Aorta (tissue), 5 donors: Measurements from ENCODE around the gene TIAM1. TPM values are rescaled to one million over a fixed set of nuclear protein-coding genes. Genes with fewer than 3 reads are reported as not detected.

Experiments used
- ATAC-seq: fragments of 200-7000 bp; cut with Tn5 transposase; one replicate; pipeline ENCODE4 v1.9.1; 2022; ENCODE audit warnings: moderate library complexity; ENCODE audit not compliant: low FRiP score
- DNase-seq, 2 donors: peaks; one replicate each; pipeline ENCODE4 v3.0.0-alpha.2; 2020
- H3K27ac ChIP-seq, 2 donors: one replicate each; pipeline ENCODE4 v1.5.1; 2013; ENCODE audit warnings: low read length in 2 of 2, mild to moderate bottlenecking in 2 of 2, moderate library complexity in 2 of 2, control low read depth in 1 of 2, inconsistent platforms in 1 of 2, low read depth in 1 of 2
- H3K27me3 ChIP-seq, 2 donors: one replicate each; pipeline ENCODE4 v1.6.1; 2013; ENCODE audit warnings: control low read depth in 1 of 2, low read length in 1 of 2, mild to moderate bottlenecking in 1 of 2, moderate library complexity in 1 of 2; ENCODE audit not compliant: insufficient read depth in 2 of 2, control insufficient read depth in 1 of 2
- H3K36me3 ChIP-seq, 2 donors: one replicate each; pipeline ENCODE4 v1.6.1; 2013; ENCODE audit warnings: control low read depth in 1 of 2, low read length in 1 of 2, mild to moderate bottlenecking in 1 of 2; ENCODE audit not compliant: insufficient read depth in 2 of 2, control insufficient read depth in 1 of 2
- H3K4me1 ChIP-seq, 2 donors: one replicate each; pipeline ENCODE4 v1.6.1; 2013; ENCODE audit warnings: low read length in 2 of 2, control low read depth in 1 of 2, mild to moderate bottlenecking in 1 of 2, moderate library complexity in 1 of 2; ENCODE audit not compliant: insufficient read depth in 2 of 2, control insufficient read depth in 1 of 2
- H3K4me3 ChIP-seq, 2 donors: one replicate each; pipeline ENCODE4 v1.5.1; 2013; ENCODE audit warnings: low read length in 2 of 2, control low read depth in 1 of 2, mild to moderate bottlenecking in 1 of 2
- H3K9me3 ChIP-seq: one replicate; pipeline ENCODE4 v1.6.1; 2013; ENCODE audit warnings: mild to moderate bottlenecking, low read length; ENCODE audit not compliant: control insufficient read depth
- WGBS, 2 donors: extraction: QIAGEN DNeasy Blood & Tissue Kit; methylation state at CpG; one replicate each; pipeline ENCODE4 v1.1.7; 2013; 5-methylcytosine and 5-hydroxymethylcytosine counted together
- intact Hi-C, 2 donors: fragments of 100-400 bp; cut with DNase I; formaldehyde crosslinking; loops; one replicate each; pipeline versions ENCODE4 v1.14.2 to v1.15.0; 2022
- polyA plus RNA-seq, 2 donors: library from polyadenylated mRNA; stranded (reverse); fragments of 200-250 nt; gene quantifications; one replicate each; pipeline ENCODE4 v1.2.3, GENCODE V29; 2013
- total RNA-seq, 2 donors: library from RNA; stranded (reverse); fragmentation: NEBNext Ultra II Directional; extraction: Animal tissue kit (Norgen Biotek cat#: 25700); gene quantifications; one replicate each; pipeline ENCODE4 v1.2.1, GENCODE V29; 2021
- donor health status: healthy with polysubstance abuse.
- donor health status: Bipolar disorder and iron deficiency.
- donor health status: DM: no; HTN: no; CAD: no.
- donor health status: DM: no; HTN: no; CAD: no.
- donor health status: DM: yes; HTN: yes; CAD: no.

The TIAM1 gene
- total and polyA plus RNA-seq, 4 donors = 0.50 to 15.8 (median 12.9) TPM; not detected in 1

DNA sequence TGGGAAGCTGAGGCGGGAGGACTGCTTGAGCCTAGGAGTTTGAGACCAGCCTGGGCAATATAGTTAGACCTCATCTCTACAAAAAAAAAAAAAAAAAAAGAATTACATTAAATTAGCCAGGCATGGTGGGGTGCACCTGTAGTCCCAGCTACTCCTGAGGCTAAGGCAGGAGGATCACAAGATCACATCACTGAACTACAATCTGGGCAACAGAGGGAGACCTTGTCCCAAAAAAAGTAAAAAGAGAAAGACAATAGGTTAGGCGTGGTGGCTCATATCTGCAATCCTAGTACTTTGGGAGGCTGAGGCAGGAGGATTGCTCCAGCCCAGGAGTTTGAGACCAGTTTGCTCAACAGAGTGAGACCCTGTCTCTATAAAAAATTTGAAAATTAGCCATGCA lies 130.3 kb downstream of the TIAM1 start:
- Histone ChIP-seq H3K27me3 (no peaks in the 10 kb centered on the region), H3K9me3 (no peaks in the 10 kb centered on the region), H3K36me3 (no peaks in the 10 kb centered on the region), H3K27ac (no peak overlapping the region), H3K4me1 (no peaks in the 10 kb centered on the region), H3K4me3 (no peak overlapping the region)
- WGBS, 2 donors = 87 to 90% methylated on average over 2 of the region's 2 CpGs
- no peak for DNase-seq
- no peak for ATAC-seq
- intact Hi-C loops = no loop called here

DNA sequence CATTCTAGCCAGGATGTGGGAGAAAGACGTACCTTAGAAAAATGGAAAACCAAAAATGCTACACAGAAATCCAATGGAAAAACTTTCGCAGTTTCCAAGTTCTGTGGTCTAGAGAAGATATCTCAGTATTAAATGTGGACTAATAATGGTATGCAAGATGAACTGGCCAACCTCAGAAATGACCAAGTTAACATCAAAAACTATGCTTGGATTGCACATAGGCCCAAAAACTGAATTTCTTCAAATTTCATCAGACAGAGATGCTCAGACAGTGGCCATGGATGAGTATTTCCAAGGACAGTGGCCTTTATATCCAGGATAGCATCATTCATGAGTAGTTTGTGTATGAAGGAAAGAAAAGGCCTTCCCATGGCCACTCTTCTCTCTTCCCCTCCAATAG lies 132.2 kb downstream of the TIAM1 start:
- Histone ChIP-seq H3K4me3 (no peak overlapping the region), H3K9me3 (no peaks in the 10 kb centered on the region), H3K27me3 (no peaks in the 10 kb centered on the region), H3K27ac (no peak overlapping the region), H3K4me1 (no peaks in the 10 kb centered on the region), H3K36me3 (no peaks in the 10 kb centered on the region)
- ATAC-seq (no peak), DNase-seq (no peak)
- intact Hi-C loops = no loop called here
- WGBS, 2 donors = 97% methylated on average over 2 of the region's 2 CpGs

DNA sequence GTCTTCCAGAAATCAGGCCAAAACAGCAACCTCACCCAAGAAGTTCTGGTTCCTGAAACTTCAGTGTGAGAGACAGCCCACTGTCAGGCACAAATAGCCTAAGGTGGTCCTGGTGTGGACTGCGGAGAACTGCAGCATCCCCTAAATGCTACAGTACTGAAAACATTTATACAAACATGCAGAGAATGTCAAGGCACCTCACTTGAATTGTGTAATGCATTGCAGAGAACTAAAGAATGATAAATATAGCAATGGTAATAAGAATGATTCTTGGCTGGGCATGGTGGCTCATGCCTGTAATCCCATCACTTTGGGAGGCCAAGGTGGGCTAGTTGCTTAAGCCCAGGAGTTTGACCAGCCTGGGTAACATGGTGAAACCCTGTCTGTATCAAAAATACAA lies 138.6 kb downstream of the TIAM1 start:
- H3K27ac ChIP-seq = no peak overlapping the region
- 70 to 81% methylated on average over 1 of the region's 1 CpG for WGBS, 2 donors
- ATAC-seq = no peak
- DNase-seq = no peak
- no peaks in the 10 kb centered on the region for H3K9me3 ChIP-seq
- H3K4me3 ChIP-seq = no peak overlapping the region
- intact Hi-C loops = no loop called here
- H3K36me3 ChIP-seq = no peaks in the 10 kb centered on the region
- H3K4me1 ChIP-seq = no peaks in the 10 kb centered on the region
- no peaks in the 10 kb centered on the region for H3K27me3 ChIP-seq

DNA sequence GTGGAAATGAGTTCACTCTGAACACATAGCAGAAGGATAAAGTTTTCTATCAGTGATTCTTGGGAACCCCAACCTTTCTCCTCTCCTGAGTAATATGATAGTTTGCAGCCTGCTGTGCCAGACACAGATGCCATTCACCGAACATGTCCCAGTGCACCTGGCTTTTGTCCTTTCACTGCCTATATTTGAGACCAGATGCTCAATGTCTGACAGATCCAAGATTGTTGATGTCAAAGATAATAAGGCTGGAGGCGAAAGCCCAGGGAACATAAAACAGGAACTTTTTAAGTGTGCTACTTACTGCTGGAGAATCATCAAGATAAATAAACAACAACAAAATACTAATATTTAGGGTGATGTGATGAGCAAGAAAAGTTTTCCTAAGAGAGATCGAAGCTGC lies 139.3 kb downstream of the TIAM1 start:
- Histone ChIP-seq H3K4me3 (no peak overlapping the region), H3K27me3 (no peaks in the 10 kb centered on the region), H3K4me1 (no peaks in the 10 kb centered on the region), H3K36me3 (no peaks in the 10 kb centered on the region), H3K27ac (no peak overlapping the region), H3K9me3 (no peaks in the 10 kb centered on the region)
- ATAC-seq = no peak
- 86 to 89% methylated on average over 3 of the region's 3 CpGs for WGBS, 2 donors
- intact Hi-C loops = loop anchor here in 1 of 2 donors (5.0 kb wide), 1 partner anchor 398 kb away; no protein-coding TSS in a partner anchor
- no peak for DNase-seq

DNA sequence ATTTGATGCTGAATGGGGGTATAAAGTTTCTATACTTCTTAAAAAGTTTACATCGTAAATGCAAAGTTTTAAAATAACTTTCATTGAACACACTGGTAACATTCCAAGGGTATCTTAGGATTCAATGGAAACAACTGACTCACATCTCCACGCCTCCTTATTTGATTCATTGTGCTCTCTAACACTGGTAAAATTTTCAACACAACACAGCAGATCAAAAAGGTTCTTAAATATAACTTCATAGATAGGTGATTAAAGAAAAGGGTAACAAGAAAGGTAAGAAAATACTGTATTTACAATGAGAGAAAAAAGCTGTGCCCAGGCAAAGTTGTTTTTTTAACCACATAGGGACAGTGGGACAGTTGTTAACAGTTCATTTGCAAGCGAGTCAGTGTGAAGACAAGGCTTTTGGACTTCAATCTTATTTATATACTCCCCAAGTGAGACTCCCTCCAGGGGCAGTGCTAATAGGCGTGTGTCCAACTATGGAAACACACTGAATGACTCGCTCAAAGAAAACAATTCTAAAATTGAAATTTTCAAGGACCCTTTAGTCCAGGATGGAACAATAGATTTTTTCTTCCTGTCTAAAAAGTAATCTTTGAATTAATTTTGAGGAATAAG lies 140.5 kb downstream of the TIAM1 start:
- no peak overlapping the region for H3K27ac ChIP-seq
- no peaks in the 10 kb centered on the region for H3K27me3 ChIP-seq
- intact Hi-C loops = loop anchor here in 1 of 2 donors (5.0 kb wide), 1 partner anchor 399 kb away; no protein-coding TSS in a partner anchor
- no peaks in the 10 kb centered on the region for H3K9me3 ChIP-seq
- no peak for ATAC-seq
- no peak overlapping the region for H3K4me3 ChIP-seq
- no peaks in the 10 kb centered on the region for H3K4me1 ChIP-seq
- H3K36me3 ChIP-seq = no peaks in the 10 kb centered on the region
- no peak for DNase-seq
- WGBS, 2 donors = 21 to 27% methylated on average over 5 of the region's 5 CpGs

DNA sequence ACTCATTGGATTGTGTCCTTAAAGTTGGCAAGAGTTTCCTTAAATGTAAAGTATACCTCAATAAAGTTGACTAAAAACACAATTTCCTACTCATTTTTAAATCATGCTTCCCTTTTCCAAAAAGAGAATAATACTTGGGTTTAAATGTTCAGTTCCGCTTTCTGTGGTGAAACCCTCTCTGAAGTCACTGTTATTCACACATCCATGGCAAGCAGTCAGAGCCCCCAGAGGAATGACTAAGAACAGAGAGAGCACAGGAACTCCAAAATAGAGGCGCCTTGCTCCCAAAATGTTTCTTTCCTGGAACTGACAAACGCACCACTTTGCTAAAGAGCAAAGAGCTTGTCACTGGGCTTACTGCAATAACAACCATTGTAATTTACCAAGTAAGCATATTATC lies 142.5 kb downstream of the TIAM1 start:
- H3K36me3 ChIP-seq = no peaks in the 10 kb centered on the region
- 8 to 15% methylated on average over 3 of the region's 3 CpGs for WGBS, 2 donors
- no peak overlapping the region for H3K27ac ChIP-seq
- no peaks in the 10 kb centered on the region for H3K4me1 ChIP-seq
- no peaks in the 10 kb centered on the region for H3K9me3 ChIP-seq
- DNase-seq = peak in 1 of 2 donors; percentile 65
- peak; percentile 89 for ATAC-seq
- intact Hi-C loops = loop anchor here in 1 of 2 donors (5.0 kb wide), 1 partner anchor 401 kb away; no protein-coding TSS in a partner anchor
- H3K4me3 ChIP-seq = no peak overlapping the region
- no peaks in the 10 kb centered on the region for H3K27me3 ChIP-seq

DNA sequence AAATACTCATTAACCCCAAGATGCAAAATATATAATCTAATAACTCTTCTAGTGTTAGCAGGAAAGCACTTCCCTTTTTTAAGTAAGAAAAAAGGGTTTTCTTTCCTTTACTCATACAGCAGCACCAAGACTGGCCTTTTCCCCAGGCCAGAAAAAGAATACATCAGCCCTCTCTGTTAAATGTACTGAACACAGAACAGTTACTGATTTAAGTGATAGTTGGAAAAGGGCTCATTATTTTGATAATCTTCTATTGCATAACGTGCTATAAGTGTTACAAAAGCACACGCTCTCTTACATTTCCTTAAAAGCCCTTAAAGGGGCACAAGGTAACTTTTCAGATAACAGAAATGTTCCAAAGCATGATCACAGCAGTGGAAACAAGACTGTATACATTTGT lies 142.9 kb downstream of the TIAM1 start:
- DNase-seq (no peak), ATAC-seq (peak; percentile 33)
- Histone ChIP-seq H3K36me3 (no peaks in the 10 kb centered on the region), H3K27me3 (no peaks in the 10 kb centered on the region), H3K9me3 (no peaks in the 10 kb centered on the region), H3K4me1 (no peaks in the 10 kb centered on the region), H3K27ac (no peak overlapping the region), H3K4me3 (no peak overlapping the region)
- WGBS, 2 donors = 13 to 21% methylated on average over 2 of the region's 2 CpGs
- intact Hi-C loops = loop anchor here in 1 of 2 donors (5.0 kb wide), 1 partner anchor 401 kb away; no protein-coding TSS in a partner anchor

DNA sequence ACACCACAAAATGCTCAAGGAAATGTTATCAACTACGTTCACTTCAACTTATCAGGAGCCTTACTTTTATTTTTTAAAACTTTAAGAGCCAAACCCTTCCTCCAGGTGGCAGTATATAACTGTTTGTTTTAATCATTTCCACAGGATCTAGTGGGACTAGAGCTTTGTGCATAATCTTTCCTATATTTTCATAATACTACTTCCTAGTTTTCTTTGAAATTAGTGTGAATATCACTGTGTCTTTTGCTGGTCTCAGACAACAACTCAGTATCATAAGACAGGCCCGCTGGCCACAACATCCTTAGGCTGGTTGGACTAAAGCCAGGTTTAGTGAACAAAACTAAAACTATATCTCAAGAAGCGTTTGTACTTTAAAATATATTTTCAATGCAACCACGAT lies 145.5 kb downstream of the TIAM1 start:
- intact Hi-C loops = loop anchor here (2.0 to 10.0 kb wide), 4 partner anchors 54 to 406 kb away; no protein-coding TSS in a partner anchor
- H3K4me1 ChIP-seq = no peaks in the 10 kb centered on the region
- no peak overlapping the region for H3K4me3 ChIP-seq
- no peaks in the 10 kb centered on the region for H3K9me3 ChIP-seq
- ATAC-seq = peak; percentile 56
- no peak overlapping the region for H3K27ac ChIP-seq
- H3K36me3 ChIP-seq = no peaks in the 10 kb centered on the region
- DNase-seq = no peak
- 36 to 41% methylated on average over 4 of the region's 4 CpGs for WGBS, 2 donors
- no peaks in the 10 kb centered on the region for H3K27me3 ChIP-seq

DNA sequence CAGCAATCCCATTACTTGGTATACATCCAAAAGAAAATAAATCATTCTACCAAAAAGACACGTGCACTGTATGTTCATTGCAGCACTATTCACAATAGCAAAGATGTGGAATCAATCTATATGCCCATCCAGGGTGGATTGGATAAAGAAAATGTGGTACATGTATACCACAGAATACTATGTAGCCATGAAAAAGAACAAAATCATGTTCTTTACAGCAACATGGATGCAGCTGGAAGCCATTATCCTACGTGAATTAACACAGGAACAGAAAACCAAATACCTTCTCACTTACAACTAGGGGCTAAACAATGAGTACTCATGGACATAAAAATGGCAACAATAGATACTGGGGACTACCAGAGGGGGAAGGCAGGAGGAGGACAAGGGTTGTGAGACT lies 147.3 kb downstream of the TIAM1 start:
- DNase-seq = no peak
- intact Hi-C loops = loop anchor here in 1 of 2 donors (10.0 kb wide), 3 partner anchors 52 to 408 kb away; no protein-coding TSS in a partner anchor

More for the DNA sequence above, 147.3 kb downstream of the TIAM1 start:
- Histone ChIP-seq H3K36me3 (no peaks in the 10 kb centered on the region), H3K27me3 (no peaks in the 10 kb centered on the region), H3K27ac (no peak overlapping the region), H3K4me1 (no peaks in the 10 kb centered on the region), H3K4me3 (no peak overlapping the region), H3K9me3 (no peaks in the 10 kb centered on the region)
- WGBS, 2 donors = 75 to 76% methylated on average over 2 of the region's 2 CpGs
- ATAC-seq = no peak
